HepG2 (cell line): ENCODE results near the gene KDM8. TPM values are rescaled to one million over a fixed set of nuclear protein-coding genes. Genes with fewer than 3 reads are reported as not detected.

Source experiments
- CAMTA2 ChIP-seq: sonication (generic); formaldehyde crosslinking; IDR thresholded peaks from 2 replicates; pipeline ENCODE4 v1.4.0; 2020; ENCODE audit warnings: mild to moderate bottlenecking, missing genetic modification reagents, borderline replicate concordance
- HNRNPH1 ChIP-seq: fragments of 200-400 bp; formaldehyde crosslinking; optimal IDR thresholded peaks from 2 replicates; pipeline ENCODE3; 2017; ENCODE audit warnings: mild to moderate bottlenecking, low read depth, low read length
- MYC ChIP-seq: sonication (generic); formaldehyde crosslinking; IDR thresholded peaks from 2 replicates; pipeline ENCODE4 v1.9.0; 2021; ENCODE audit warnings: missing genetic modification reagents, borderline replicate concordance
- PAXIP1 ChIP-seq: sonication (generic); formaldehyde crosslinking; conservative IDR thresholded peaks from 2 replicates; pipeline ENCODE4 v1.4.0; 2020; ENCODE audit warnings: mild to moderate bottlenecking, missing genetic modification reagents, moderate library complexity
- REST ChIP-seq, 2 experiments: IDR thresholded peaks; 2 replicates each; pipeline ENCODE4 v1.6.1; 2011 to 2012; ENCODE audit warnings: low read length in 2 of 2, borderline replicate concordance in 1 of 2, low read depth in 1 of 2, mild to moderate bottlenecking in 1 of 2, moderate library complexity in 1 of 2
- TOE1 ChIP-seq: sonication (generic); formaldehyde crosslinking; IDR thresholded peaks from 2 replicates; pipeline ENCODE4 v1.4.0; 2020; ENCODE audit warnings: mild to moderate bottlenecking, missing genetic modification reagents
- YEATS2 ChIP-seq: sonication (generic); formaldehyde crosslinking; IDR thresholded peaks from 2 replicates; pipeline ENCODE4 v1.4.0; 2020; ENCODE audit warnings: missing genetic modification reagents, borderline replicate concordance
- ZEB1 ChIP-seq: IDR thresholded peaks from 2 replicates; pipeline ENCODE4 v1.6.1; 2012; ENCODE audit warnings: mild to moderate bottlenecking, low read depth, inconsistent platforms; ENCODE audit not compliant: insufficient replicate concordance
- ZNF337 ChIP-seq: sonication (generic); formaldehyde crosslinking; IDR thresholded peaks from 2 replicates; pipeline ENCODE4 v1.5.1; 2020; ENCODE audit warnings: missing genetic modification reagents, low read depth, mild to moderate bottlenecking, borderline replicate concordance
- ZNF350 ChIP-seq: sonication (generic); formaldehyde crosslinking; IDR thresholded peaks from 2 replicates; pipeline ENCODE4 v1.4.0; 2020; ENCODE audit warnings: mild to moderate bottlenecking, low read depth, missing genetic modification reagents, borderline replicate concordance
- ZNF430 ChIP-seq: sonication (generic); formaldehyde crosslinking; IDR thresholded peaks from 2 replicates; pipeline ENCODE4 v1.9.0; 2021; ENCODE audit warnings: mild to moderate bottlenecking, missing genetic modification reagents
- ZNF441 ChIP-seq: sonication (generic); formaldehyde crosslinking; IDR thresholded peaks from 2 replicates; pipeline ENCODE4 v1.7.0; 2021; ENCODE audit warnings: missing genetic modification reagents, borderline replicate concordance
- polyA plus RNA-seq, 8 experiments: library from polyadenylated mRNA; depleted of rRNA in 3 of 8; stranded (reverse) in 7 of 8; unstranded in 1 of 8; fragments of >200 nt; fragmentation: Illumina TruSeq in 4 of 8; extraction: Trizol in 4 of 8; gene quantifications; 2 replicates each; pipeline versions ENCODE4 v1.2.1 to v1.2.3, GENCODE V29; 2011 to 2016; ENCODE audit warnings: low read depth in 4 of 8, missing spikeins in 1 of 8, mixed read lengths in 1 of 8; ENCODE audit not compliant: insufficient read depth in 1 of 8
- total RNA-seq, 5 experiments: library from RNA; depleted of rRNA; stranded (reverse); fragments of >200 nt; fragmentation: Illumina TruSeq; extraction: Trizol; gene quantifications; 2 replicates each; pipeline ENCODE4 v1.2.3, GENCODE V29; 2016; ENCODE audit warnings: low read depth in 1 of 5
- TF ChIP-seq, protein P1 (sequence below): sonication (generic); formaldehyde crosslinking; IDR thresholded peaks from 2 replicates; pipeline ENCODE4 v1.9.0; 2021; ENCODE audit warnings: missing genetic modification reagents, mild to moderate bottlenecking, borderline replicate concordance
- TF ChIP-seq, protein P2 (sequence below): sonication (generic); formaldehyde crosslinking; IDR thresholded peaks from 2 replicates; pipeline ENCODE4 v1.9.0; 2021; ENCODE audit warnings: missing genetic modification reagents, borderline replicate concordance

Gene KDM8
- total and polyA plus RNA-seq, 2 of the 13 experiments (the other 11 are each of a cell fraction or from before 2014, with no cell fraction given): 3.3 to 8.6 TPM

GRCh38 chr16:27269300-27270150, 66.2 kb downstream of the KDM8 start (continued):
- TF ChIP-seq ZNF441 (CRISPR knock-in tag) (no peak), CAMTA2 (no peak), ZEB1 (no peak), TOE1 (no peak), MYC (CRISPR knock-in tag) (no peak), ZNF337 (CRISPR knock-in tag) (no peak), YEATS2 (CRISPR knock-in tag) (peak; percentile 36; the same call in 1 of the 2 replicates), REST (IDR thresholded peaks at IDR 0.05; ENCODE audit: borderline replicate concordance in 1 of 2, low read depth in 1 of 2, low read length in 2 of 2) (no peak; a peak in 1 of 4 replicates), ZNF430 (CRISPR knock-in tag) (0 out of 2 replicates have a peak, but pooled peaks have one; percentile 47), ZNF350 (CRISPR knock-in tag) (no peak), HNRNPH1 (no peak), PAXIP1 (peak; percentile 84)
- TF ChIP-seq, protein P1, sequence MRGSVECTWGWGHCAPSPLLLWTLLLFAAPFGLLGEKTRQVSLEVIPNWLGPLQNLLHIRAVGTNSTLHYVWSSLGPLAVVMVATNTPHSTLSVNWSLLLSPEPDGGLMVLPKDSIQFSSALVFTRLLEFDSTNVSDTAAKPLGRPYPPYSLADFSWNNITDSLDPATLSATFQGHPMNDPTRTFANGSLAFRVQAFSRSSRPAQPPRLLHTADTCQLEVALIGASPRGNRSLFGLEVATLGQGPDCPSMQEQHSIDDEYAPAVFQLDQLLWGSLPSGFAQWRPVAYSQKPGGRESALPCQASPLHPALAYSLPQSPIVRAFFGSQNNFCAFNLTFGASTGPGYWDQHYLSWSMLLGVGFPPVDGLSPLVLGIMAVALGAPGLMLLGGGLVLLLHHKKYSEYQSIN (CRISPR knock-in tag): no peak
- TF ChIP-seq, protein P2, sequence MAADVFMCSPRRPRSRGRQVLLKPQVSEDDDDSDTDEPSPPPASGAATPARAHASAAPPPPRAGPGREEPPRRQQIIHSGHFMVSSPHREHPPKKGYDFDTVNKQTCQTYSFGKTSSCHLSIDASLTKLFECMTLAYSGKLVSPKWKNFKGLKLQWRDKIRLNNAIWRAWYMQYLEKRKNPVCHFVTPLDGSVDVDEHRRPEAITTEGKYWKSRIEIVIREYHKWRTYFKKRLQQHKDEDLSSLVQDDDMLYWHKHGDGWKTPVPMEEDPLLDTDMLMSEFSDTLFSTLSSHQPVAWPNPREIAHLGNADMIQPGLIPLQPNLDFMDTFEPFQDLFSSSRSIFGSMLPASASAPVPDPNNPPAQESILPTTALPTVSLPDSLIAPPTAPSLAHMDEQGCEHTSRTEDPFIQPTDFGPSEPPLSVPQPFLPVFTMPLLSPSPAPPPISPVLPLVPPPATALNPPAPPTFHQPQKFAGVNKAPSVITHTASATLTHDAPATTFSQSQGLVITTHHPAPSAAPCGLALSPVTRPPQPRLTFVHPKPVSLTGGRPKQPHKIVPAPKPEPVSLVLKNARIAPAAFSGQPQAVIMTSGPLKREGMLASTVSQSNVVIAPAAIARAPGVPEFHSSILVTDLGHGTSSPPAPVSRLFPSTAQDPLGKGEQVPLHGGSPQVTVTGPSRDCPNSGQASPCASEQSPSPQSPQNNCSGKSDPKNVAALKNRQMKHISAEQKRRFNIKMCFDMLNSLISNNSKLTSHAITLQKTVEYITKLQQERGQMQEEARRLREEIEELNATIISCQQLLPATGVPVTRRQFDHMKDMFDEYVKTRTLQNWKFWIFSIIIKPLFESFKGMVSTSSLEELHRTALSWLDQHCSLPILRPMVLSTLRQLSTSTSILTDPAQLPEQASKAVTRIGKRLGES (CRISPR knock-in tag): no peak
